Esophagus mucosa (tissue), 1 donor: Measurements from ENCODE around the gene TSPAN14. TPM values are rescaled to one million over a fixed set of nuclear protein-coding genes. Genes with fewer than 3 reads are reported as not detected.
"Not testable (repeated sequence)": the region's sequence is repeated elsewhere in the genome, so short reads cannot be mapped to it uniquely, and the experiment has no call there.

Experiments
- ATAC-seq: fragments of 200-7000 bp; cut with Tn5 transposase; one replicate; pipeline ENCODE4 v1.9.1; 2020
- total RNA-seq: library from RNA; stranded (reverse); gene quantifications from one replicate; pipeline ENCODE4 v1.2.4, GENCODE V29; 2023
- donor health status: DM: yes; HTN: yes; CAD: no.

TSPAN14 gene
- total RNA-seq: 94.6 TPM

GRCh38 chr10:80453842-80454512 is at the start of gene TSPAN14:
TSPAN14 (plus strand) TSS chr10:80454310; CDS start chr10:80489234, 34,924 bp downstream.
- ATAC-seq: peak; percentile 82

GRCh38 chr10:80405035-80405434 is 49.1 kb upstream of the TSPAN14 start:
- no peak for ATAC-seq

- no peak for ATAC-seq
Observed at GRCh38 chr10:80405626-80406025, 48.5 kb upstream of the TSPAN14 start.

- no peak for ATAC-seq
Observed at GRCh38 chr10:80406204-80406603, 47.9 kb upstream of the TSPAN14 start.

- peak; percentile 56 for ATAC-seq
Observed at GRCh38 chr10:80407812-80408241, 46.3 kb upstream of the TSPAN14 start.

GRCh38 chr10:80408242-80409101 is 45.6 kb upstream of the TSPAN14 start, which contains the start of gene PRXL2A:
PRXL2A (plus strand) TSS chr10:80408551; CDS start chr10:80420468, 11,917 bp downstream.
- ATAC-seq: peak; percentile 83

- ATAC-seq: no peak
Observed at GRCh38 chr10:80409121-80409520, 45.0 kb upstream of the TSPAN14 start.

- no peak for ATAC-seq
Observed at GRCh38 chr10:80410122-80410521, 44.0 kb upstream of the TSPAN14 start.

- no peak for ATAC-seq
Observed at GRCh38 chr10:80410578-80411145, 43.4 kb upstream of the TSPAN14 start.

- no peak for ATAC-seq
Observed at GRCh38 chr10:80411267-80411668, 42.8 kb upstream of the TSPAN14 start.

- peak; percentile 49 for ATAC-seq
Observed at GRCh38 chr10:80411681-80412220, 42.4 kb upstream of the TSPAN14 start.

GRCh38 chr10:80412486-80412885 is 41.6 kb upstream of the TSPAN14 start:
- ATAC-seq: no peak

- peak; percentile 90 for ATAC-seq
Observed at GRCh38 chr10:80413271-80413996, 40.7 kb upstream of the TSPAN14 start.

- ATAC-seq: peak; percentile 41
Observed at GRCh38 chr10:80414142-80414895, 39.8 kb upstream of the TSPAN14 start.

GRCh38 chr10:80415734-80416478 is 38.2 kb upstream of the TSPAN14 start:
- no peak for ATAC-seq

GRCh38 chr10:80416479-80417098 is 37.5 kb upstream of the TSPAN14 start:
- no peak for ATAC-seq

- not testable (repeated sequence) for ATAC-seq
Observed at GRCh38 chr10:80417256-80417655, 36.9 kb upstream of the TSPAN14 start.

- no peak for ATAC-seq
Observed at GRCh38 chr10:80421050-80421706, 32.9 kb upstream of the TSPAN14 start.

- no peak for ATAC-seq
Observed at GRCh38 chr10:80421707-80422536, 32.2 kb upstream of the TSPAN14 start.
